DND-41 (cell line): ENCODE measurements around the gene RBM19.

ENCODE experiments used
- EZH2 ChIP-seq: IDR thresholded peaks from 3 replicates; pipeline ENCODE4 v1.6.1; 2012; ENCODE audit warnings: borderline replicate concordance, low read depth, mild to moderate bottlenecking, moderate library complexity, low read length, inconsistent platforms; ENCODE audit not compliant: severe bottlenecking
- TF ChIP-seq, protein P1 (sequence below): IDR thresholded peaks from 2 replicates; pipeline ENCODE4 v1.5.1; 2012; ENCODE audit warnings: borderline replicate concordance, low read length, moderate library complexity, mild to moderate bottlenecking; ENCODE audit not compliant: poor library complexity, severe bottlenecking; ENCODE audit errors: extremely low read depth

DNA sequence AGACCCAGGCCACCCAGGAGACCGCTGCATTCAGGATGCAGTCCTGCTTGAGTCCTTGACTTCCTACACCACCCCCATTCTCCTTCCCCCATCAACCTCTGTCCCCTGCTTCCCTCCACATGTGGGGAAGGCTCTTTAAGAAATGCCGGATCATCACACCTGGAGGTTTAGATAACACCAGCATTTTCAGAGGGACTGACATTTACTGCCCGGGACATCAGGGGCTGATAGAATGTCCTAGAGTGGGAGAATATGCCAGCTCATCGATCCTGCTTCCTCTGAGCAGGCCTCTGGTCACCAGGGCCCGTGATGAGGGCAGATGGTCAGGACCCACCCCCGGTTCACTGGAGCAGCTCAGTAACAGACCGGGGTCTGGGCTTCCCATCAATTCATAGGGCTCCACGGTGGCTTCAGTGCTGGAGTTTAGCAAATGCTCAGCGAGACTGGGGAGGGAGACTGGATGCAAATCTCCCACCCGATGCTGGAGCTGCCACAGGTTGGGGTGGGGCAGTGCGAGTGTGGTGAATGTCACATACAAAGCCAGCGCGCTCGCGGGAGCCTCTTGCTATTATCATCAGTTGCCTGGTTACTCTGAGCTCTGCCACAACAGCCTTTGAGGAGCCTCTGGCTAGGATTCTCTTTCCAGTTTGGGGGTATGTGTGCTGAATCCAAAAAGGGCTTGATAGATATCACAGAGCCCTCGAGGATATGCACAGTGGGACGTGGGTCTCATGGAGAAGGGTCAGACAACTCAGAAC lies 111.6 kb downstream of the RBM19 start:
- TF ChIP-seq EZH2, result no peak
- TF ChIP-seq, protein P1, sequence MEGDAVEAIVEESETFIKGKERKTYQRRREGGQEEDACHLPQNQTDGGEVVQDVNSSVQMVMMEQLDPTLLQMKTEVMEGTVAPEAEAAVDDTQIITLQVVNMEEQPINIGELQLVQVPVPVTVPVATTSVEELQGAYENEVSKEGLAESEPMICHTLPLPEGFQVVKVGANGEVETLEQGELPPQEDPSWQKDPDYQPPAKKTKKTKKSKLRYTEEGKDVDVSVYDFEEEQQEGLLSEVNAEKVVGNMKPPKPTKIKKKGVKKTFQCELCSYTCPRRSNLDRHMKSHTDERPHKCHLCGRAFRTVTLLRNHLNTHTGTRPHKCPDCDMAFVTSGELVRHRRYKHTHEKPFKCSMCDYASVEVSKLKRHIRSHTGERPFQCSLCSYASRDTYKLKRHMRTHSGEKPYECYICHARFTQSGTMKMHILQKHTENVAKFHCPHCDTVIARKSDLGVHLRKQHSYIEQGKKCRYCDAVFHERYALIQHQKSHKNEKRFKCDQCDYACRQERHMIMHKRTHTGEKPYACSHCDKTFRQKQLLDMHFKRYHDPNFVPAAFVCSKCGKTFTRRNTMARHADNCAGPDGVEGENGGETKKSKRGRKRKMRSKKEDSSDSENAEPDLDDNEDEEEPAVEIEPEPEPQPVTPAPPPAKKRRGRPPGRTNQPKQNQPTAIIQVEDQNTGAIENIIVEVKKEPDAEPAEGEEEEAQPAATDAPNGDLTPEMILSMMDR, result no peak
